ENCODE measurements around the gene LASP1. TPM values are rescaled to one million over a fixed set of nuclear protein-coding genes. Genes with fewer than 3 reads are reported as not detected.

LASP1 gene
- polyA plus RNA-seq, 1 of the 3 experiments (the other 2 are of a cell fraction), result 102 TPM

GRCh38 chr17:38857271-38857670 is 12.6 kb upstream of the LASP1 start:
- Histone ChIP-seq H3K4me2 (no peak overlapping the region), H3K4me3 (ENCODE audit: low read depth in 2 of 2, low read length in 1 of 2) (no peak overlapping the region), H3K79me2 (ENCODE audit: insufficient read depth) (peaks cover 13% of the 10 kb centered on the region), H3K9me3 (no peaks in the 10 kb centered on the region), H3F3A (replicated peaks; ENCODE audit: insufficient read depth) (peaks cover 27% of the 10 kb centered on the region), H2AFZ (ENCODE audit: low read depth) (no peak overlapping the region), H3K9me2 (no peaks in the 10 kb centered on the region), H3K27ac (ENCODE audit: low read depth in 2 of 2, low read length in 1 of 2) (no peak overlapping the region), H3K4me1 (ENCODE audit: control insufficient read depth in 1 of 2, insufficient read depth in 2 of 2, low read depth in 1 of 2, low read length in 1 of 2) (peaks cover 4 to 8% of the 10 kb centered on the region in 2 experiments; a peak in 1 of 4 replicates), H3K36me3 (replicated peaks in 1 of 2; ENCODE audit: control insufficient read depth in 1 of 2, insufficient read depth in 2 of 2, low read length in 1 of 2) (peaks cover 3 to 9% of the 10 kb centered on the region in 2 experiments), H3K27me3 (ENCODE audit: insufficient read depth) (no peaks in the 10 kb centered on the region), H4K20me1 (ENCODE audit: insufficient read depth) (peaks cover 8% of the 10 kb centered on the region), H3K9ac (no peak overlapping the region)
- CTCF ChIA-PET, result interaction anchor here (1.6 kb wide), 1 partner anchor 12 kb away, joined by 5 read pairs; the partner anchor contains the start of gene LASP1
- no peak for TF ChIP-seq FOSL2 (IDR thresholded peaks at IDR 0.05; ENCODE audit: borderline replicate concordance, low read depth)
- POLR2A ChIA-PET, result no interaction called here
- DNase-seq, result no peak
- WGBS (ENCODE audit: low lambda C conversion rate), result 63% methylated on average over 5 of the region's 5 CpGs

- Histone ChIP-seq H3K4me1 (ENCODE audit: control insufficient read depth in 1 of 2, insufficient read depth in 2 of 2, low read depth in 1 of 2, low read length in 1 of 2) (no peaks in the 10 kb centered on the region), H3K4me3 (ENCODE audit: low read depth in 2 of 2, low read length in 1 of 2) (no peak overlapping the region), H4K20me1 (ENCODE audit: insufficient read depth) (no peaks in the 10 kb centered on the region), H3K4me2 (no peak overlapping the region), H3K9me2 (no peaks in the 10 kb centered on the region), H3K27ac (ENCODE audit: low read depth in 2 of 2, low read length in 1 of 2) (no peak overlapping the region), H3K9ac (no peak overlapping the region), H3K36me3 (replicated peaks in 1 of 2; ENCODE audit: control insufficient read depth in 1 of 2, insufficient read depth in 2 of 2, low read length in 1 of 2) (no peaks in the 10 kb centered on the region), H3K9me3 (no peaks in the 10 kb centered on the region), H2AFZ (ENCODE audit: low read depth) (no peak overlapping the region), H3K79me2 (ENCODE audit: insufficient read depth) (no peaks in the 10 kb centered on the region), H3K27me3 (ENCODE audit: insufficient read depth) (no peaks in the 10 kb centered on the region), H3F3A (replicated peaks; ENCODE audit: insufficient read depth) (peaks cover 24% of the 10 kb centered on the region)
- DNase-seq, result no peak
- TF ChIP-seq JUND (IDR thresholded peaks at IDR 0.05) (no peak), MEF2A (IDR thresholded peaks at IDR 0.05; ENCODE audit: borderline replicate concordance, low read depth) (no peak), FOSL2 (IDR thresholded peaks at IDR 0.05; ENCODE audit: borderline replicate concordance, low read depth) (no peak), GABPA (IDR thresholded peaks at IDR 0.05; ENCODE audit: low read depth) (no peak), CHD2 (IDR thresholded peaks at IDR 0.05; ENCODE audit: low read length, partially characterized antibody) (no peak), EZH2phosphoT487 (IDR thresholded peaks at IDR 0.05; ENCODE audit: borderline replicate concordance, low read depth) (no peak), ELF1 (IDR thresholded peaks at IDR 0.05) (no peak), NRF1 (IDR thresholded peaks at IDR 0.05; ENCODE audit: low read depth, low read length) (no peak), MXI1 (IDR thresholded peaks at IDR 0.05; ENCODE audit: low read depth, low read length) (no peak), USF1 (IDR thresholded peaks at IDR 0.05; ENCODE audit: borderline replicate concordance, low read depth) (no peak), SIN3A (IDR thresholded peaks at IDR 0.05; ENCODE audit: borderline replicate concordance, low read depth, low read length) (no peak), FOXJ3 (CRISPR knock-in tag; IDR thresholded peaks at IDR 0.05) (no peak), RAD21 (IDR thresholded peaks at IDR 0.05; ENCODE audit: low read length) (no peak), NFIC (IDR thresholded peaks at IDR 0.05; ENCODE audit: borderline replicate concordance) (no peak), YY1 (IDR thresholded peaks at IDR 0.05; ENCODE audit: low read depth) (no peak)
- TF ChIP-seq, protein P1, sequence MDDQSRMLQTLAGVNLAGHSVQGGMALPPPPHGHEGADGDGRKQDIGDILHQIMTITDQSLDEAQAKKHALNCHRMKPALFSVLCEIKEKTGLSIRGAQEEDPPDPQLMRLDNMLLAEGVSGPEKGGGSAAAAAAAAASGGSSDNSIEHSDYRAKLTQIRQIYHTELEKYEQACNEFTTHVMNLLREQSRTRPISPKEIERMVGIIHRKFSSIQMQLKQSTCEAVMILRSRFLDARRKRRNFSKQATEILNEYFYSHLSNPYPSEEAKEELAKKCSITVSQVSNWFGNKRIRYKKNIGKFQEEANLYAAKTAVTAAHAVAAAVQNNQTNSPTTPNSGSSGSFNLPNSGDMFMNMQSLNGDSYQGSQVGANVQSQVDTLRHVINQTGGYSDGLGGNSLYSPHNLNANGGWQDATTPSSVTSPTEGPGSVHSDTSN (IDR thresholded peaks at IDR 0.05), result no peak
- TF ChIP-seq, protein P2, sequence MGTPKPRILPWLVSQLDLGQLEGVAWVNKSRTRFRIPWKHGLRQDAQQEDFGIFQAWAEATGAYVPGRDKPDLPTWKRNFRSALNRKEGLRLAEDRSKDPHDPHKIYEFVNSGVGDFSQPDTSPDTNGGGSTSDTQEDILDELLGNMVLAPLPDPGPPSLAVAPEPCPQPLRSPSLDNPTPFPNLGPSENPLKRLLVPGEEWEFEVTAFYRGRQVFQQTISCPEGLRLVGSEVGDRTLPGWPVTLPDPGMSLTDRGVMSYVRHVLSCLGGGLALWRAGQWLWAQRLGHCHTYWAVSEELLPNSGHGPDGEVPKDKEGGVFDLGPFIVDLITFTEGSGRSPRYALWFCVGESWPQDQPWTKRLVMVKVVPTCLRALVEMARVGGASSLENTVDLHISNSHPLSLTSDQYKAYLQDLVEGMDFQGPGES (IDR thresholded peaks at IDR 0.05; ENCODE audit: low read depth, low read length), result no peak
- TF ChIP-seq, protein P3, sequence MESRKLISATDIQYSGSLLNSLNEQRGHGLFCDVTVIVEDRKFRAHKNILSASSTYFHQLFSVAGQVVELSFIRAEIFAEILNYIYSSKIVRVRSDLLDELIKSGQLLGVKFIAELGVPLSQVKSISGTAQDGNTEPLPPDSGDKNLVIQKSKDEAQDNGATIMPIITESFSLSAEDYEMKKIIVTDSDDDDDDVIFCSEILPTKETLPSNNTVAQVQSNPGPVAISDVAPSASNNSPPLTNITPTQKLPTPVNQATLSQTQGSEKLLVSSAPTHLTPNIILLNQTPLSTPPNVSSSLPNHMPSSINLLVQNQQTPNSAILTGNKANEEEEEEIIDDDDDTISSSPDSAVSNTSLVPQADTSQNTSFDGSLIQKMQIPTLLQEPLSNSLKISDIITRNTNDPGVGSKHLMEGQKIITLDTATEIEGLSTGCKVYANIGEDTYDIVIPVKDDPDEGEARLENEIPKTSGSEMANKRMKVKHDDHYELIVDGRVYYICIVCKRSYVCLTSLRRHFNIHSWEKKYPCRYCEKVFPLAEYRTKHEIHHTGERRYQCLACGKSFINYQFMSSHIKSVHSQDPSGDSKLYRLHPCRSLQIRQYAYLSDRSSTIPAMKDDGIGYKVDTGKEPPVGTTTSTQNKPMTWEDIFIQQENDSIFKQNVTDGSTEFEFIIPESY (IDR thresholded peaks at IDR 0.05; ENCODE audit: borderline replicate concordance, low read depth), result no peak
- POLR2A ChIA-PET, result no interaction called here
- CTCF ChIA-PET, result no interaction called here
- 53% methylated on average over 8 of the region's 8 CpGs for WGBS (ENCODE audit: low lambda C conversion rate)
Measured at GRCh38 chr17:38861399-38861843, 8.4 kb upstream of the LASP1 start.

Data from SK-N-SH (cell line).